HG03280 (cell line): ENCODE measurements around the gene ADIPOR2.
"Not testable (repeated sequence)": the region's sequence is repeated elsewhere in the genome, so short reads cannot be mapped to it uniquely, and the experiment has no call there.

Experiments
- ATAC-seq: cut with Tn5 transposase; IDR thresholded peaks from one replicate; pipeline ENCODE4 v1.9.1; 2021; ENCODE audit warnings: mild to moderate bottlenecking, moderate library complexity; ENCODE audit not compliant: unreplicated experiment

ADIPOR2 gene

DNA sequence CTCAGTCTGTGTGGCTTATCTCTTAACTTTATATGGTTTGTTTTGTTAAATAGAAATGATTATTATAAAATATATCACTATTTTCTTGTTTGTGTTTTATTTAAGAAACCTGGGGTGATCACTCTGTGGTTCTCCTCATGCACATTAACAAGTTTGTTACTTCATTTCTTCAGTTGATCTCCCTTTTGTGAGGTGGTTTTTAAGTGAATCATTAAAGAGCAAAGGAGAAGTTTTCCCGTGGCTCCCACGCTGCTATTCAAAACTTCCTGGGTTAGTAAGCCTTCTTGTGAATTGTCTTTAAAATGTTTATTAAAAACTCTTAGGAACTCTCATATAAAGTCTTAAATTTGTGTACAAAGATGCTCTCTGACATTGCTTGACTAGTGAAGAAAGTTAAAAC lies 11.8 kb downstream of the ADIPOR2 start:
- ATAC-seq: no peak

DNA sequence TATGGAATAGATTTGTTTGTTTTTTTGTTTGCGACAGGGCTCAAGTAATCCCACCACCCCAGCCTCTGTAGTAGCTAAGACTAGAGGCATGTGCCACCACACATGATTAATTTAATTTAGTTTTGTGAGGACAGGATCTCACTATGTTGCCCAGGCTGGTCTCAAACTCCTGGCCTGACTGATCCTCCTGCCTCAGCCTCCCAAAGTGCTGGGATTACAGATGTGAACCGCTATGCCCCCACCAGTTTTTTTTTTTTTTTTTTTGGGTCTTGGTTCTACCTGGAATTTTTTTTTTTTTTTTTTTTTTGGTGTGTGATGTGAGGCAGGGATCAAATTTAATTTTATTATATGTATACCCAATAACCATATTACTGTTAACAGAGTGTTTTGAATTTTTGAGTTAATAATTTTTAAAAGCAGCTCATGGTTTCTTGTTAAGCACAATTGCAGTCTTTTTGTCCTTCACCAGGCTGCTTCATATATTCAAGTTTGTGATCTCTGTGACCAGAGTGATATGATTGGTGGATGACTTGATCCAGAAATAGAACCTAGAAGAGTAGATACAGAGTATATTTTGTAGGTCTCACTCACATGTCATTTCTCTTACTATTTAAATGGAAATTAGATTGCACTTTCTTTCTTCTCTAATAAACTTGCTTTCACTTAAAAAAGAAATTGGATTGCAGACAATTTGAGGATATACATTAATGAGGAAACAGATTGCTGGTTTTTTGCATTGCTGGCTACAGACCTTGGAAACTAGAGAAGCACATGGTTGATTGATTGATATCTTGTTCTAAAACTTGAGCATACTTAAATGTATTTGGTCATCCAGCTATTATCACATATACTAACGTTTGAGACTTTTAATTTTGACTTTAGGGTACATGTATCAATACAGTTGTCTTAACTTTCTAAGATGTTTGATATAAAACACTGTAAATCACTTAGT lies 13.2 kb downstream of the ADIPOR2 start:
- no peak for ATAC-seq

DNA sequence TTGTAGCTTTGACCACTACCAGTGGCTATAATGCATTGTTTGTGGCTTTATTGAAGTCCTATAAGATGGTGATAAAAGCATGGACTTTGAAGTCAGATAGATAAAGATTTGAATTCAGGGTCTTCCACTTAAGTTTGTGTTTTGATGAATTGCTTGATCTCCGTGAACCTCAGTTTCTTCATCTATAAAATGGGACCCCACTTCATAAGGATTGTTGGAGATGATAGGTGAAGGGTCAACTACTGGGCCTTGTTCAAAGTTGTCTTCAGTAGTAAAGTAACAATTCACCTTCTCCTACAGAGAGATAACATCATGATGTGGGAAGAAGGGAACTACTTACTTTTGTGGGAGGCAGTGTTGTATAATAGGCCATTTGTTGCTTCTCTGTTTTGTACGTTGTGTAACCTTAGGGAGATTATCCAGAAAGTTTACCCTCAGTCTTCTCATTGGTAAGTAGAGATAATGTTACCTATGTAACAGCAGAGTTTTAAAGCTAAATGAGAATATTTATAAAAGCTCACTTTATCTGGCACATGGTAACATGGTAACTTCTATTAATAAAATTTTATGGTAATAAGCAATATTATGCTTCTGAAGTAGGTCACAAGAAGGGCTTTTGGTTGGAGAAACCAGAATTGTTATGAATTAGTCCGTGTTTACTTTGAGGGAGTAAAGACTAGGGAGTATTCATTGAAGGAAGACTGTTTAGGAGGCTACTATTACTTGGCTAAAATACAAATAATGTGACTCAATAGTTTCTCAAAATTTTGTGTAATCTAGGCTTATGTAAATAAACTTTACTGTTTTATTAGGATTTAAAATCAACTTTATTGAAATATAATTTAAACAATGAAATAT lies 15.1 kb downstream of the ADIPOR2 start:
- ATAC-seq: no peak

DNA sequence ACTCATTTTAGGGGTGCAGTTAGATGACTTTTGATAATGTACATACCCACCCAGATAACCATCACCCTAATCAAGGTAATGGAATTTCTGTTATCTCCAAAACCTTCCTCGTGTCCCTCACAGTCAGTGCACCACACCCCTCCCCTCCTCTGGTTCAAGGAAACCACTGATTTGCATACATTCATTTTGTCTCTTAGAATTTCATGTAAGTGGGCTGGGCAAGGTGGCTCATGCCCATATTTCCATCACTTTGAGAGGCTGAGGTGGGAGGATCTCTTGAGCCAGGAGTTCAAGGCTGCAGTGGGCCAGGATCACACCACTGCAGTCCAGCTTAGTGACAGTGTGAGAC lies 15.7 kb downstream of the ADIPOR2 start:
- no peak for ATAC-seq

DNA sequence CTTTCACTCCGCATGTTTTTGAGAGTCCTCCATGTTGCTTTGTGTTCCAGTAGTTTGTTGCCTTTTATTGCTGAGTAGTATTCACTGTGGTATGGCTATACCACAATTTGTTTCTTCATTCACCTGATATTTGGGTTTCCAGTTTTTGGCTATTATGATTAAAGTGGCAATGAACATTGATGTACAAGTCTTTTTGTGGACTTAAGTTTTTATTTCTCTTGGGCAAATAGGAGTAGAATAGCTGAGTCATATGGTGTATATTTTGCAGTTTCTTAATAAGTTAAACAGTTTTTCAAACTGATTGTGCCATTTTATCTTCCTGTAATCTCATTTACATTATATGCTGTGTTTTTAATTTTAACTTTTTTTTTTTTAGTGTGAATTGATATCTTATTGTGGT lies 16.2 kb downstream of the ADIPOR2 start:
- ATAC-seq: no peak

DNA sequence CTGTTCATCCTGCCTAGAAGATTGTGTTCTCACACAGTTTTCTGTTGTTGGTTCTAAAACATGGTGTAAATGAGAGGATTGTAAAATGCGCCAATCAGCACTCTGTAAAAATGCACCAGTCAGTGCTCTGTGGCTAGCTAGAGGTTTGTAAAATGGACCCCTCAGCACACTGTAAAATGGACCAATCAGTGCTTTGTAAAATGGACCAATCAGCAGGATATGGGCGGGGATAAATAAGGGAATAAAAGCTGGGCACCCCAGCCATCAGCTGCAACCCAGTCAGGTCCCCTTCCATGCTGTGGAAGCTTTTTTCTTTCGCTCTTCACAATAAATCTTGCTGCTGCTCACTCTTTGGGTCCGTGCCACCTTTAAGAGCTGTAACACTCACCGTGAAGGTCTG lies 19.1 kb downstream of the ADIPOR2 start:
- not testable (repeated sequence) for ATAC-seq

DNA sequence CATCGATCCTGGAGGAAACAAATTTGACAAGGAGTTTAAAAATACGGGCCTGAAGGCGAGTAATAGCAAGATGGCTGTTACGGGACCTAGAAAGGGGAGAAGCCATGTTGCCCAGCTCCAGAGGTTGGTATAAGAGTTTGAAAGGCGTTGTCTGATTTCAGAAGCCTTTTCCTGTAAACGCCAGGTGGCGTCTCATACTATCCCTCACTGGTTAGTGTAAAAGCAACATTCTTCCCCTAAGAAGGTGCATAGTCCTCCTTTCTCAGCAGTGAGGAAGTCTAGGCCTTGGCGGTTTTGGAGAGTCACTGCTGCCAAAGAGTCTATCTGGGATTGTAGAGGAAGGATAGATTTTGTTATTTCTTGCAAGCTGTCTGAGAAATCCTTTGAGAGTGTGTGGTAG lies 20.0 kb downstream of the ADIPOR2 start:
- not testable (repeated sequence) for ATAC-seq

DNA sequence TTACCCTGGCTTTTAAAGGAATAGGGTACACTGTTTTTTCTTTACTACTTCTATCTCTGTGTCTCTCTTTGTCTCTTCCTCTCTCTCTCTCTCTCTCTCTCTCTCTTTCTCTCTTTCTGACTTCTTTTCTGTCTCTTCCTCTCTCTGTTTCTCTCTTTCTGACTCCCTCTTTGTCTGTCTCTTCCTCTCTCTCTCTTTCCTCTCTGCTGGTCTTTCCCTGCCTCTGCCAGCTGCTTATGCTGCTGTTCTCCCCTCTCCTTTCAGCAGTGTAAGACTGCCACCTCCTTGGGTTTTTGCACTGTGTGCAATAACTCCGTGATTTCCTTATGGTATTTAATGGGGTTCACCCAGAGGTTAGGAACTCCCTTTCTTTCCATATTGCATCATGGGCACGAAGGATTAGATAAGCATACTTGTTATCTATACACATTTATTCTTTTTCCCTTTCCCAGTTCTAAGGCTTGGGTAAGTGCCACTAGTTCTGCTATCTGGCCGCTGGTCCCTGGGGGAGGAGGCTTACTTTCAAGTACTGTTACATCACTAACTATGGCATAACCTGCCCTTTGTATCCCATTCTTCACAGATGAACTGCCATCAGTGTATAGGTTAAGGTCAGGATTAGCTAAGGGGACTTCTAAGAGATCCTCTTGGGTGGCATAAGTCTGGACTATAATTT lies 20.8 kb downstream of the ADIPOR2 start:
- ATAC-seq: not testable (repeated sequence)

DNA sequence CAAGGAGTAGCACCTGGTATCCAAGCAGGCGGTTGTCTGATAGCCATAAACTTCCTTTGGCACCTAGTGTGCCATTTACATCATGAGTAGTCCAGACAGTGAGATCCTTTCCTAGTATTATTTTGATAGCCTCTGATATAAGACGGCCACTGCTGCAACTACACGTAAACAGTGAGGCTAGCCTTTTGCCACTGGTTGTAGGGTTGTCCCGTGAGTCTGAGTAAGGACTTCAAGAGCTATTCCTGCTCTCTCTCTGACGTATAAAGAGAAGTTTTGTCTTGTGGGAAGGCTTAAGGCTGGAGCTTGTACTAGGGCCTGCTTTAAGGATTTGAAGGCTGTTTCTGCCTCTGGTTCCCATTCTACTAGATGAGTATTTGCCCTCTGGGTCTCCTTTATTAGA lies 21.4 kb downstream of the ADIPOR2 start:
- not testable (repeated sequence) for ATAC-seq

DNA sequence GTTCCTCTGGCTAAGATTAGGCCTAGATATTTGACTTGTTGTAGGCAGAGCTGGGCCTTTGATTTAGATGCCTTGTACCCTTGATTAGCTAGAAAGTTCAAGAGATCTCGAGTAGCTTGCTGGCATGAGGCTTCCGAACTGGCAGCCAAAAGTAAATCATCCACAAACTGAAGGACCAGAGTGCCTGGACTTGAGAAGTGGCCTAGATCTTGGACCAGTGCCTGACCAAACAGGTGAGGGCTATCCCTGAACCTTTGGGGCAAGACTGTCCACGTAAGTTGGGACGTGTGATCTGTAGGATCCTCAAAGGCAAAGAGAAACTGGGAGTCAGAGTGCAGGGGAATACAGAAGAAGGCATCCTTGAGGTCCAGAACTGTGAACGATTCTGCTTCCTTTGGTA lies 22.0 kb downstream of the ADIPOR2 start:
- ATAC-seq: not testable (repeated sequence)

DNA sequence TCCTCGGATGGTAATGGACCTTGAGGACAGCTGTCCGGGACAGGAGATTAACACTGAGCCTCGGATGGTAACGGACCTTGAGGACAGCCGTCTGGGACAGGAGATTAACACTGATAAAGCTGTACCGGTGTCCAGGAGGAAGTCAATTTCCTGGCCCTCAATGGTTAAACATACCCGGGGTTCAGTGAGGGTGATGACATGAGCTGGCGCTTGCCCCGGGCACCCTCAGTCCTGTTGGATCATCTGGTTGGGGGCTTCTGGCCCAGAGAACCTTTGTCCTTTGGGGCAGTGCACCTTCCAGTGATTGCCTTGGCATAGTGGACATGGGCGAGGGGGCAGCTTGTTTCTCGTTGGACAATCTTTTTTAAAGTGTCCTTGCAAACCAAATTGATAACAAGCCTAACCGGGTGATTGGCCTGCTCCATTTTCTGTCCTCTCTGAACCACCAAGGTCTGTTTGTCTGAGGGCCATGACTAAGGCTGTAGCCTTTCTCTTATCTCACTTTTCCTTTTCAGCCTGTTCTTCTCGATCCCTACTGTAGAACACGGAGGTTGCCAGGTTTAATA lies 23.0 kb downstream of the ADIPOR2 start:
- not testable (repeated sequence) for ATAC-seq

DNA sequence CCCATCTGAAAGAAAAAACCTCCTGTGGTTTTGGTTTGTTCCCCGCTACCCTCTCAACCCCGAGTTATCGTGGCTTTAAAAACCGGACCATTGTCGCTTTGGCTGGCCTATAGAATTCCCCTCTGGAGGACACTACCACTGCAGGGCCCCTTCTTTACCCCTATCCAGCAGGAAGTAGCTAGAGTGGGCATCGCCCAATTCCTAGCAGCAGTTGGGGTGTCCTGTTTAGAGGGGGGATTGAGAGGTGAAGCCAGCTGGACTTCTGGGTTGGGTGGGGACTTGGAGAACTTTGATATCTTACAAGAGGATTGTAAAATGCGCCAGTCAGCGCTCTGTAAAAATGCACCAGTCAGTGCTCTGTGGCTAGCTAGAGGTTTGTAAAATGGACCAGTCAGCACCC lies 24.6 kb downstream of the ADIPOR2 start:
- not testable (repeated sequence) for ATAC-seq

DNA sequence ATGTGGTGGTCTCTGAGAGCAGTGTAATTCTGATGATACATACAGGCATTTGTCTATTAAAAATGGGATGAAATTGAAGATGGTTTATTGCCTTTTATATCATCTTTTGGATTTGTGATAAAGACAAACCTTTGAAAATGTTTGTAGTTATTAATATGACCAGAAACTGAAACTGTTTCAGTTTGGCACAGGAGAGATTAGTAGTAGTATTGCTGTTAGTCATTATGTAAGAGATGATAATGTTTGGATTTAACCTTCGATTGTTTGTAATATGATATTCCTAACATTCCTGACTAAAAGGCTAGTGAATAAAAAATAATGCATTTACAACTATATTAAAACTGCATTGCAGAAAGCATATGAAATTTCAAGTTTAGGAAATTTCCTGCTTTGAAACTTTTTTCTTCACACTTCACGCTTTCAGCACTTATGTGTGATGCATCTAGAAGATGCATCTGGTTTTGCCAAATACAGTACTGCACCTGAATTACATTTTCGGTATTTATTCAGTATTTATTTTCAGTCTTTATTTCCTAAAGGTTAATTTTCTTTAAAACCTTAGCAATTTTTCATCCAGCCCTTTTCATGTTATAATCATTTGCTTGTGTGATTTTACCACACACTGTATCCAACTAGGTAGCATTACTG lies 25.5 kb downstream of the ADIPOR2 start:
- ATAC-seq: no peak

DNA sequence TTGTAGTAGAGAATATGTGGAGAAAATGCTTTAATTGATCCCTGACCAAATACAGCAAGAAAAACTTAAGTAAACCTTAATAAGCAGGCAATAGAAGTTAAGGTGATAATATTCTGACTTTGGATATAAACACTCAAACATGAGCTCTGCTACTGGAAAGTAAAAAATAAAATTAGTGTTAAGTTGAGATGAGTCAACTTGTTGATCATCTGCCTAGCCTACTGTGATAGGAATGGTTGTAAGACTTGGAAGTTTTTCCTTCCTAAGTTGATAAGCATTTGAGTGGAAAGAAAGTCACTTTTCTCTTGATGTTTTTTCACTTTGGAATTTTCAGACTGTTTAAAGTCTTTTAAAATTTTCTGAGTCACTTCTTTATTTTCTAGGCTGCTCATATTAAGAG lies 26.0 kb downstream of the ADIPOR2 start:
- ATAC-seq: no peak

DNA sequence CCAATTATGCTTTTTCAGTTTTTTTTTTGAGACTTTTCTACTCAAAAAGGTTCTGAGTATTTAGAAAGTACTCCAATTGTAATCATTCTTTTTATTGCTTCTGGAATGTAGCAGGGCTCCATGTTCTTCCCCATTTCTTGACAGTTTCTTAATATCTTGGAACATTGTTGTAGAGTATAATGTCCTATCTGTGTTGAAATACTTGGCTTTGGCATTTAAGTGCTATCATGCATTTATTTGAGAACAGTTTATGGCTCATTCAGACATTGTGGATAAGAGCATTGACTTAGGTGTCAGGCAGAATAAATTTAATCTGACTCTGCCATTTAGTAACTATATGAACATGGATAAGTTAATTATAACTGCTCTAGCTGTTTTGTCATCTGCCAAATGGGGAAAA lies 28.3 kb downstream of the ADIPOR2 start:
- no peak for ATAC-seq

DNA sequence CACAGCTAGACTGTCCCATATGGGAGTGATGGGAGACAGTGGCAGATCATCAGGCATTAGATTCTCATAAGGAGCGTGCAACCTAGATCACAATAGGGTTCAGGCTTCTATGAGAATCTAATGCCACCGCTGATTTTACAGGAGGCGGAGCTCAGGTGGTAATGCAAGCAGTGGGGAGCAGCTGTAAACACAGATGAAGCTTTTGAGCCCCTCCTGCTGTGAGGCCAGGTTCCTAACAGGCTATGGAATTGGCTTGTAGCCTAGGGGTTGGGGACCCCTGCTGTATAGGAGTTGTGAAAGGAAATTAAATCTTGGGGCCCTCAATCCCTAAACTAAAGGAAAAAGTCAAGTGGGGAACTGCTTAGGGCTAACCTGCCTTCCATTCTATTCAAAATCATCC lies 29.6 kb downstream of the ADIPOR2 start:
- ATAC-seq: no peak

DNA sequence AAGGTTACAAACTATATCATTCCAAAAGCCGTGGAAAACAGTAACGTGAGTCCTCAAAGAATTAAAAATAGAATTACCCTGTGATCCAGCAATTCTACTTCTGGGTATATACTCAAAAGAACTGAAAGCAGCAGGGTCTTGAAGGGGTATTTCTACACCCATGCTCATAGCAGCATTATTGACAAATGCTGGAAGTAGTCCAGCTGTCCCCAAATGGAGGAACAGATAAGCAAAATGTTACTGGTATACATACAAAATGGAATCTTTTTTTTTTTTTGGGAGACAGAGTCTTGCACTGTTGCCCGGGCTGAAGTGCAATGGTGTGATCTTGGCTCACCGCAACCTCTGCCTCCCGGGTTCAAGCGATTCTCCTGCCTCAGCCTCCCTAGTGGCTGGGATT lies 32.9 kb downstream of the ADIPOR2 start:
- ATAC-seq: no peak

DNA sequence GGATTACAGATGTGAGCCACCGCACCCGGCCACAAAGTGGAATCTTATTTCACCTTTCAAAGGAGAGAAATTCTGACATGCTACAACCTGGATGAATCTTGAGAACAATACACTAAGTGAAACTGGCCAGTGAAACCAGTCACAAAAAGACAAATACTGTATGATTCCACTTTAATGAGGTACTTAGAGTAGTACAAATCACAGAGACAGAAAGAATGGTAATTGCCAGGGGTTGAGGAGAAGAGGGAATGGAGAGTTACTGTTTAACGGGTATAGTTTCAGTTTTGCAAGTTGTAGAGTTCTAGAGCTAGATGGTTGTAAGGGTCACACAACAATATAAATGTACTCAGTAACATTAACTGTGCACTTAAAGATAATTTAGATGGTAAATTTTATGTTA lies 33.4 kb downstream of the ADIPOR2 start:
- no peak for ATAC-seq

DNA sequence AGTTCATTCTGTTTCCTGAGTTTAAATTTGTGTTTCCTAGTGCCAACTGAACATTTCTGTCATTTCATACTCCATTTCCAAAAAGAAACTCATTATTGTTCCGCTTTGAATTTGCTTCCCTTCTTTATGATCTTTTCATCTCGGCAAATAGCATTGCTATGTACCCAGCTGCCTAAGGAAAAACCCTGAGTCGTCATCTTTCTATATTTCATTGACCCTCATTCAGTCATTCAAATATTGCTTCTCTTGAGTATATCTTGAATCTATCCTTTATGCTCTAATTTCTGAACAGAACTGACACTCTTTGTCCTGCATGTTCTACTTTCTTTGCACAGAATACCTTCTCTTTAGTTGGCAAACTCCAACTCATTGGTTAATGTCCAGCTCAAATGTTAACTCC lies 35.9 kb downstream of the ADIPOR2 start:
- no peak for ATAC-seq

DNA sequence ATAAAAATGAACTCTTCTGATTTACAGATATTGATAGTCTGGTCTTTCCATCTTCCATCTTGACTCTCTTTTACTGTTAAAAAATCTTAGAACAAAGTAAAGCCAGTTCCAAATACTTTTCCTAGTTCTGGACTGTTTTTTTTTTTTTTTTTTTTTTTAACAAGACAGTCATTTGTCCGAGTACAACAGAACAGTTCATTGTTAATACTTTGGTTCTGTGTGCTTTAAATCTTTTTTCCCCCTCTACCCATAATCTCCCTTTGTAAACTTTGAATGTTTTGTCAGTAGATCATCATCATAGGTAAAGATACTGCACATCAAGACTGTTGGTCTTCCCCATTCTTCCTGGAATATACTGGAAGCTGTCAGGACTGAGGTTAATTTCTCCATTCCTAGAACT lies 38.0 kb downstream of the ADIPOR2 start:
- no peak for ATAC-seq
